Mesenteric fat pad (tissue), 1 donor: ENCODE data around the gene TFE3. TPM values are rescaled to one million over a fixed set of nuclear protein-coding genes. Genes with fewer than 3 reads are reported as not detected.
"Not testable (repeated sequence)": the region's sequence is repeated elsewhere in the genome, so short reads cannot be mapped to it uniquely, and the experiment has no call there.

Experiments used
- DNase-seq: peaks from one replicate; pipeline ENCODE4 v3.0.0-alpha.2; 2020; ENCODE audit warnings: low spot score
- total RNA-seq: library from RNA; stranded (reverse); fragmentation: NEBNext Ultra II Directional; extraction: Animal tissue kit (Norgen Biotek cat#: 25700); gene quantifications from one replicate; pipeline ENCODE4 v1.2.1, GENCODE V29; 2021
- donor health status: DM: yes; HTN: yes; CAD: no.

The TFE3 gene
- total RNA-seq, 1 donor from 2014 or later, result 103 TPM

- DNase-seq, result no peak
Measured at GRCh38 chrX:49002091-49002935, 40.8 kb downstream of the TFE3 start, which contains the start of gene GRIPAP1. Gene GRIPAP1, minus strand, starts transcription at chrX:49002264. Its CDS starts 35 bp downstream, at chrX:49002229.

GRCh38 chrX:49001521-49002090 lies 41.6 kb downstream of the TFE3 start:
- no peak for DNase-seq

- no peak for DNase-seq
Measured at GRCh38 chrX:49000636-49001035, 42.5 kb downstream of the TFE3 start.

GRCh38 chrX:48999030-48999429 lies 44.1 kb downstream of the TFE3 start:
- DNase-seq, result no peak

- DNase-seq, result no peak
Measured at GRCh38 chrX:48998391-48998790, 44.8 kb downstream of the TFE3 start.

- DNase-seq, result no peak
Measured at GRCh38 chrX:48997865-48998264, 45.3 kb downstream of the TFE3 start.

GRCh38 chrX:48997455-48997854 lies 45.7 kb downstream of the TFE3 start:
- DNase-seq, result no peak

- no peak for DNase-seq
Measured at GRCh38 chrX:48996969-48997368, 46.2 kb downstream of the TFE3 start.

- no peak for DNase-seq
Measured at GRCh38 chrX:48992341-48992740, 50.8 kb downstream of the TFE3 start.

- DNase-seq, result no peak
Measured at GRCh38 chrX:48989483-48989882, 53.7 kb downstream of the TFE3 start.

- DNase-seq, result no peak
Measured at GRCh38 chrX:48983896-48984295, 59.3 kb downstream of the TFE3 start.

- DNase-seq, result no peak
Measured at GRCh38 chrX:48983081-48983480, 60.1 kb downstream of the TFE3 start.

- no peak for DNase-seq
Measured at GRCh38 chrX:48981178-48981577, 62.0 kb downstream of the TFE3 start.

GRCh38 chrX:48980341-48980740 lies 62.8 kb downstream of the TFE3 start:
- DNase-seq, result not testable (repeated sequence)

Other genes starting within 250 kb of the TFE3 start
- gene HDAC6, start 241.3 kb downstream of the TFE3 start, total RNA-seq, result 47.1 TPM
- not detected for gene ERAS, start 216.8 kb downstream of the TFE3 start, total RNA-seq
- gene PCSK1N, start 207.7 kb downstream of the TFE3 start, total RNA-seq, result not detected
- 22.1 TPM for gene TIMM17B, start 145.6 kb downstream of the TFE3 start, total RNA-seq
- 50.6 TPM for gene PQBP1, start 145.4 kb downstream of the TFE3 start, total RNA-seq
- 24.5 TPM for gene SLC35A2, start 131.7 kb downstream of the TFE3 start, total RNA-seq
- gene PIM2, start 124.3 kb downstream of the TFE3 start, total RNA-seq, result 5.7 TPM
- gene OTUD5, start 85.8 kb downstream of the TFE3 start, total RNA-seq, result 40.0 TPM
- gene KCND1, start 71.5 kb downstream of the TFE3 start, total RNA-seq, result 1.3 TPM
- gene GRIPAP1, start 41.1 kb downstream of the TFE3 start, total RNA-seq, result 37.6 TPM
- 4.0 TPM for gene CCDC120, start 15.6 kb upstream of the TFE3 start, total RNA-seq
- gene PRAF2, start 30.6 kb upstream of the TFE3 start, total RNA-seq, result 20.7 TPM
- 73.4 TPM for gene WDR45, start 36.5 kb upstream of the TFE3 start, total RNA-seq
- 18.2 TPM for gene GPKOW, start 80.4 kb upstream of the TFE3 start, total RNA-seq
- gene MAGIX, start 119.4 kb upstream of the TFE3 start, total RNA-seq, result 1.6 TPM
- 74.3 TPM for gene PLP2, start 128.5 kb upstream of the TFE3 start, total RNA-seq
- gene PRICKLE3, start 143.0 kb upstream of the TFE3 start, total RNA-seq, result 12.5 TPM
- gene SYP, start 156.8 kb upstream of the TFE3 start, total RNA-seq, result 1.00 TPM
- not detected for gene CACNA1F, start 190.0 kb upstream of the TFE3 start, total RNA-seq
- 12.3 TPM for gene CCDC22, start 192.1 kb upstream of the TFE3 start, total RNA-seq
- gene FOXP3, start 221.4 kb upstream of the TFE3 start, total RNA-seq, result not detected
- gene PPP1R3F, start 226.4 kb upstream of the TFE3 start, total RNA-seq, result 2.2 TPM